ENCODE measurements around the gene CDT1. TPM values are rescaled to one million over a fixed set of nuclear protein-coding genes. Genes with fewer than 3 reads are reported as not detected.

Gene CDT1
- total RNA-seq, 1 experiment from 2014 or later = 45.7 TPM

DNA sequence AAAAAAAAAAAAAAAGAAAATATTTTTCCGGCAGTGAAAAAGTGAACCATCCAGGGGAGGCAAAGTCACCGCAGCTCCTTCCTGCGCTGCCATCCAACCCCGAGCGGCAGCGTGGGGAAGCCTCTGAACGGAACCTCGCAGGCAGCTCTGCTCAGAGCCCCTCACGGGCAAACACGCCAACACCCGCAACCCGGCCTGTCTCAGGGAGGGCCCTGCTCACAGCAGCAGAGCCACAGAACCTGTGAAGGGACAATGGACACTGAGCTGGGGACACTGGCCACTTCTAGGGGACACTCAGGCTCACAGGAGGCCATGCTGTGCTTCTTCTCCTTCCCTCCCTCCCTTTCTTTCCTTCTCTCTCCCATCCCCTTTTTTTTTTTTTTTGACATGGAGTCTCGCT lies 29.5 kb downstream of the CDT1 start:
- Histone ChIP-seq H3K4me3 (no peak overlapping the region), H3K27ac (no peak overlapping the region), H3K27me3 (replicated peaks) (no peaks in the 10 kb centered on the region), H3K36me3 (peaks cover 12% of the 10 kb centered on the region), H3K4me1 (replicated peaks) (no peaks in the 10 kb centered on the region), H3K9me3 (replicated peaks) (no peaks in the 10 kb centered on the region)
- DNase-seq (ENCODE audit: low read depth in 1 of 2, low spot score in 2 of 2) = no peak

GRCh38 chr16:88834670-88835069 lies 31.1 kb downstream of the CDT1 start:
- no peaks in the 10 kb centered on the region for H3K4me1 ChIP-seq (replicated peaks)
- no peak overlapping the region for H3K27ac ChIP-seq
- H3K36me3 ChIP-seq = peaks cover 20% of the 10 kb centered on the region
- H3K27me3 ChIP-seq (replicated peaks) = no peaks in the 10 kb centered on the region
- no peak for DNase-seq (ENCODE audit: low read depth in 1 of 2, low spot score in 2 of 2)
- H3K9me3 ChIP-seq (replicated peaks) = no peaks in the 10 kb centered on the region
- no peak overlapping the region for H3K4me3 ChIP-seq

DNA sequence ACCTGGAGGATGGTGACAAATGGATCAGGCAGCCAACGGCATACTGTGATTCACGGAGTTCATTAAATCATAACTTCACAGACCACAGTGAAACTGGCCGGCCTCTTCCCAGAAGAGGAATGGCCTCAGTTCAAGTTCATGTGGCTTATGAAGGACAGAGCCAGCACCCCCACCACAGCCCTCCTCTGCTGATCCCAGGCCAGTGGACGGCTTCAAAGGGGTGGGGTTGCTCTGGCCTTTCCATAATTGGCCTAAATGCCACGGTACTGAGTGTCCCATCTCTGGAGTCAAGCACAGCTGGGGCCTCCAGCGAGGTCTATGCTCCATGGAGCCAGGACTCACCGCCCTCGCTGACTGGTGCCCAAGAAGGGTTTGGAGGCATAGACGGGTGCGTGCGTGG lies 31.8 kb downstream of the CDT1 start:
- H3K4me1 ChIP-seq (replicated peaks) = no peaks in the 10 kb centered on the region
- H3K27ac ChIP-seq = no peak overlapping the region
- H3K36me3 ChIP-seq = peaks cover 28% of the 10 kb centered on the region
- no peaks in the 10 kb centered on the region for H3K27me3 ChIP-seq (replicated peaks)
- no peak for DNase-seq (ENCODE audit: low read depth in 1 of 2, low spot score in 2 of 2)
- H3K4me3 ChIP-seq = no peak overlapping the region
- H3K9me3 ChIP-seq (replicated peaks) = no peaks in the 10 kb centered on the region

- Histone ChIP-seq H3K4me3 (no peak overlapping the region), H3K9me3 (replicated peaks) (no peaks in the 10 kb centered on the region), H3K27me3 (replicated peaks) (no peaks in the 10 kb centered on the region), H3K27ac (no peak overlapping the region), H3K4me1 (replicated peaks) (no peaks in the 10 kb centered on the region), H3K36me3 (peaks cover 27% of the 10 kb centered on the region)
- no peak for DNase-seq (ENCODE audit: low read depth in 1 of 2, low spot score in 2 of 2)
Observed at GRCh38 chr16:88835818-88836217, 32.2 kb downstream of the CDT1 start.

- no peak overlapping the region for H3K4me3 ChIP-seq
- no peak overlapping the region for H3K27ac ChIP-seq
- H3K9me3 ChIP-seq (replicated peaks) = no peaks in the 10 kb centered on the region
- no peak for DNase-seq (ENCODE audit: low read depth in 1 of 2, low spot score in 2 of 2)
- no peaks in the 10 kb centered on the region for H3K27me3 ChIP-seq (replicated peaks)
- H3K4me1 ChIP-seq (replicated peaks) = no peaks in the 10 kb centered on the region
- H3K36me3 ChIP-seq = peaks cover 27% of the 10 kb centered on the region
Observed at GRCh38 chr16:88836791-88837190, 33.2 kb downstream of the CDT1 start.

DNA sequence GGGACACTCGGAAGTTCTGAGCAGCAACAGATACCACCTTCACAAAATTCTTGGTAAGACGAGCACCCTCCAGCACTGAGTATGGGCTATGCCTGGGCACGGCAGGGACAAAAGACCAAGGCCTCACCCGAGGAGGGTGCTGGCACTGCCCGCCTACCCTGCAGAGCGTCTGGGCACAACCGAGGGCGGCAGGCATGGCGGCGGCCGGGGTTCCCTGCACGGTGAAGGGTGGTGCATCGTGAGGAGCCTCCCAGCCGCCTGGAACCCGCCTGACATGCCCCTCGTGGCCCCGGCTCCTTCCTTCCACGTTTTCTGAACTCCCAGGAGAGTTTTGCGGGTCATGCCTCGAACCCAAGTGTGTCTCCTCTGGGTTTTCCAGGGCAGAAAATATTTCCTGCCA lies 34.2 kb downstream of the CDT1 start:
- Histone ChIP-seq H3K27ac (no peak overlapping the region), H3K36me3 (peaks cover 27% of the 10 kb centered on the region), H3K27me3 (replicated peaks) (no peaks in the 10 kb centered on the region), H3K9me3 (replicated peaks) (no peaks in the 10 kb centered on the region), H3K4me3 (no peak overlapping the region), H3K4me1 (replicated peaks) (no peaks in the 10 kb centered on the region)
- no peak for DNase-seq (ENCODE audit: low read depth in 1 of 2, low spot score in 2 of 2)

DNA sequence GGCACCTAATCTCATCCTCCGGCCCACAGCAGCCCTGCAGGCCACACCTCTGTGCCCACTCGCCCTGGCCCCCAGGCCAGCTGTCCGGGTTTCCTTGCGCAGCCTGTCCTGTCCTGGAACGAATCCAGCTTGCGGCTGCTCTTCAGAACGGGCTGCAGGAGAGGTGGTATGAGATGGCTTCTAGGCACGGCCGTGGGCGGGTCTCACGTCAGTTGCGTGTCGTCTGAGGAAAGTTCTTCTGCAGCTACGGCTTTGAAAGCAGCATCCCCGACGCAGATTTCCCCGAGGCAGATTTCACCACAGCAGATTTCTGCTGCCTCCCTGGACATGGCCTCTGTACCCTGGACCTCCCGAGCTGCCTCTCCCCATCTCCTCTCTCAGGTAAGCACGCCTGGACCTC lies 35.0 kb downstream of the CDT1 start:
- H3K36me3 ChIP-seq = peaks cover 27% of the 10 kb centered on the region
- no peak overlapping the region for H3K4me3 ChIP-seq
- H3K27me3 ChIP-seq (replicated peaks) = no peaks in the 10 kb centered on the region
- no peaks in the 10 kb centered on the region for H3K9me3 ChIP-seq (replicated peaks)
- H3K27ac ChIP-seq = no peak overlapping the region
- DNase-seq (ENCODE audit: low read depth in 1 of 2, low spot score in 2 of 2) = no peak
- no peaks in the 10 kb centered on the region for H3K4me1 ChIP-seq (replicated peaks)

DNA sequence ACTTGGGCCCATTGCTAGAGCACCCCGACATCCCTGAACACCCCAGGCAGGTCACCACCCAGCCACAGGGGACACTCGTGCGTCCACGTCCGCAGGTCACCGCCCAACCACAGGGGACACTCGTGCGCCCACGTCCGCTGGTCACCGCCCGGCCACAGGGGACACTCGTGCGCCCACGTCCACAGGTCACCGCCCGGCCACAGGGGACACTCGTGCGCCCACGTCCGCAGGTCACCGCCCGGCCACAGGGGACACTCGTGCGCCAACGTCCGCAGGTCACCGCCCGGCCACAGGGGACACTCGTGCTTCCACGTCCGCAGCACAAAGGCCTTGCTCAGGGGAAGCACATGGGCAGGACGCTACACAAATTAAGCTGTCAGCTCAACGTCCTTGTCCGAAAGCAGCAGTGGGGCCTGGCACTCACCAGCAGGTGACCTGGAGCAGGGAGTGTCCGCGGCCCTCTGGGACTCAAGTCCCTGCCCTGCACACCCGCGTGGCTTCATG lies 35.5 kb downstream of the CDT1 start:
- H3K4me3 ChIP-seq = no peak overlapping the region
- no peaks in the 10 kb centered on the region for H3K4me1 ChIP-seq (replicated peaks)
- H3K27ac ChIP-seq = no peak overlapping the region
- H3K9me3 ChIP-seq (replicated peaks) = no peaks in the 10 kb centered on the region
- no peak for DNase-seq (ENCODE audit: low read depth in 1 of 2, low spot score in 2 of 2)
- H3K36me3 ChIP-seq = peaks cover 27% of the 10 kb centered on the region
- H3K27me3 ChIP-seq (replicated peaks) = no peaks in the 10 kb centered on the region

GRCh38 chr16:88839745-88840599 lies 36.4 kb downstream of the CDT1 start:
- no peak for DNase-seq (ENCODE audit: low read depth in 1 of 2, low spot score in 2 of 2)
- no peaks in the 10 kb centered on the region for H3K4me1 ChIP-seq (replicated peaks)
- no peak overlapping the region for H3K27ac ChIP-seq
- H3K4me3 ChIP-seq = no peak overlapping the region
- H3K27me3 ChIP-seq (replicated peaks) = no peaks in the 10 kb centered on the region
- no peaks in the 10 kb centered on the region for H3K9me3 ChIP-seq (replicated peaks)
- peaks cover 24% of the 10 kb centered on the region for H3K36me3 ChIP-seq

GRCh38 chr16:88840600-88841215 lies 37.1 kb downstream of the CDT1 start:
- Histone ChIP-seq H3K36me3 (peaks cover 18% of the 10 kb centered on the region), H3K27ac (no peak overlapping the region), H3K9me3 (replicated peaks) (no peaks in the 10 kb centered on the region), H3K4me3 (no peak overlapping the region), H3K27me3 (replicated peaks) (no peaks in the 10 kb centered on the region), H3K4me1 (replicated peaks) (no peaks in the 10 kb centered on the region)
- DNase-seq (ENCODE audit: low read depth in 1 of 2, low spot score in 2 of 2) = no peak

DNA sequence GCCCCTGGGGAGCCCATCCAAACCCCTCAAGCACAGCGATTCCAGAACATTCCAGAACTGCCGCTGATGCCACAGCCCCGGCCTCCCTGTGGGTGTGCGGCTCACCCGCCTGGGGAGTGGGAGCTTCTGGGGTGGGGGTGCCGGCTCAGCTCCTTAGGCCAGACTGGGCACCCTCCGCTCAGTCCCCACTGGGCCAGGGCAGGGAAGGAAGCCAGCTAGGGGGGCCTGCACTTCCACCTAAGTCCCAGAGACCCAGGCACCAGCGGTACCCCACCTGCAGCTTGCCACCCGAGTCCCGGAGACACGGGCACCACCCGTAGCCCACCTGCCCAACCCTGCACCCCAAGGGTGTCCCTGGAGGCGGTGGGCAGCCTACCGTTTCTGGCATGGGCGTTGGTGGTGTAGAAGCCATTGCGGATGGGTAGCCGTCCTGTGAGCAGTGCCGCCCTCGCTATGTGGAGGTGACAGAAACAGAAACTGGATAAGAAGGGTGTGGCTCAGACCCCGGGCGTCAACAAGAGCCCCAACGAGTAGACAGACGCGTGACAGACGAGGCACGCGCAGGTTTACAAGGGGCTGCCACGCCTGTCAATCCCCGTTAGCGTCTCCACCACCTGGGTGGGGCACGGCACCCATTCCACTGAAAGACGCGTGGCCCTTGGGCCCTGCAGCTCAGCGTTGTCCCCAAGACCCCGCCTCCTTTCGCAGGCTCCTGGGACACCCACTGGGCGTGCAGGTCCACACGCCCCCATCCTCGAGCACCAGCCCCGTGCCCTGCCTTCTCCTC lies 38.1 kb downstream of the CDT1 start:
- H3K9me3 ChIP-seq (replicated peaks) = no peaks in the 10 kb centered on the region
- DNase-seq (ENCODE audit: low read depth in 1 of 2, low spot score in 2 of 2) = no peak
- H3K27ac ChIP-seq = no peak overlapping the region
- no peaks in the 10 kb centered on the region for H3K4me1 ChIP-seq (replicated peaks)
- no peaks in the 10 kb centered on the region for H3K27me3 ChIP-seq (replicated peaks)
- H3K36me3 ChIP-seq = peaks cover 18% of the 10 kb centered on the region
- H3K4me3 ChIP-seq = no peak overlapping the region

- Histone ChIP-seq H3K27me3 (replicated peaks) (no peaks in the 10 kb centered on the region), H3K27ac (no peak overlapping the region), H3K4me3 (no peak overlapping the region), H3K9me3 (replicated peaks) (no peaks in the 10 kb centered on the region), H3K36me3 (peaks cover 18% of the 10 kb centered on the region), H3K4me1 (replicated peaks) (no peaks in the 10 kb centered on the region)
- no peak for DNase-seq (ENCODE audit: low read depth in 1 of 2, low spot score in 2 of 2)
Observed at GRCh38 chr16:88842308-88842756, 38.7 kb downstream of the CDT1 start.

- no peak for DNase-seq (ENCODE audit: low read depth in 1 of 2, low spot score in 2 of 2)
- H3K36me3 ChIP-seq = peaks cover 21% of the 10 kb centered on the region
- no peaks in the 10 kb centered on the region for H3K4me1 ChIP-seq (replicated peaks)
- H3K27ac ChIP-seq = no peak overlapping the region
- H3K4me3 ChIP-seq = no peak overlapping the region
- H3K9me3 ChIP-seq (replicated peaks) = no peaks in the 10 kb centered on the region
- no peaks in the 10 kb centered on the region for H3K27me3 ChIP-seq (replicated peaks)
Observed at GRCh38 chr16:88842806-88843205, 39.2 kb downstream of the CDT1 start.

DNA sequence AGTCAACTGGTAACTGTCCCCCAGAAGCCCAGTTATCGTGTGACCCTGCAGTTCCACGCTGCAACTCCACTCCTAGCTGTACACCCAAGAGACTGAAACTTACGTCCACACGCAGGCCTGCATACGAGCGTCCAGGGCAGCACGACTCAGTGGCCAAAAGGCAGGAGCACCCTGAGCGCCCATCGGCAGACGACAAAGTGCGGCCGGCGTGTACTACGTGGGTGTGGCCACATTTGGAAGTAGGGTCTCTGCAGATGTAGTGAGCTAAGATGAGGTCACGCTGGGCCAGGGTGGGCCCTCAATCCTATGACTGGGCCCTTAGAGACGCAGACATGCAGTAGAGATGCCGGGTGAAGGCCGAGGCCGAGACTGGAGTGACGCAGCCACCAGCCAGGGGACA lies 39.7 kb downstream of the CDT1 start:
- Histone ChIP-seq H3K4me1 (replicated peaks) (no peaks in the 10 kb centered on the region), H3K9me3 (replicated peaks) (no peaks in the 10 kb centered on the region), H3K36me3 (peaks cover 21% of the 10 kb centered on the region), H3K27ac (no peak overlapping the region), H3K4me3 (no peak overlapping the region), H3K27me3 (replicated peaks) (no peaks in the 10 kb centered on the region)
- DNase-seq (ENCODE audit: low read depth in 1 of 2, low spot score in 2 of 2) = no peak

Data from SJSA1 (cell line).